ENCODE results near the gene RBMY1A1. TPM values are rescaled to one million over a fixed set of nuclear protein-coding genes. Genes with fewer than 3 reads are reported as not detected.
"Not testable (repeated sequence)": the region's sequence is repeated elsewhere in the genome, so short reads cannot be mapped to it uniquely, and the experiment has no call there.

Gene RBMY1A1
- total RNA-seq, 2 donors from 2014 or later, result not detected

DNA sequence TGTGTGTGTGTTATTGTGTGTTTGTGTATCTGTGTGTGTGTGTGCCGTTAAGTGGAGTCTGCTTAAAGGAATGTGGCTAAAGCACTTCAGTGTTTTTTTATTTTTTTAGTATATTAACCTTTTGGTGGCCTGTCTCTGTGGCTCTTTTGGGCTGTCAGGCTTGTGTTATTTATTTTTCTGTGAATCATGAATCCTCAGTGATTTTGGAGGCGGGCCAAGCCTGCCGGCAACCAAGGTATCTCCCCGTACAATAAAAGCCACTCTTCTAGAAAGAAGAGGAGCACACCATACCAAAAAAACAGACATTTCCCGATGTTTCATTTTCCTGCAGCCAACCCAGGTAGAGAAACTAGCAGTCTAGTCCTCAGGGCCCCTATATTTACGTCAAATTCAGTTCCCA is 57.4 kb downstream of the RBMY1A1 start:
- Mint-ChIP-seq H3K27me3 (ENCODE audit: insufficient read depth) (no peaks in the 10 kb centered on the region), H3K4me1 (no peaks in the 10 kb centered on the region)
- H3K9ac ChIP-seq (ENCODE audit: extremely low read depth, low read length, poor library complexity, severe bottlenecking), result no peak overlapping the region

DNA sequence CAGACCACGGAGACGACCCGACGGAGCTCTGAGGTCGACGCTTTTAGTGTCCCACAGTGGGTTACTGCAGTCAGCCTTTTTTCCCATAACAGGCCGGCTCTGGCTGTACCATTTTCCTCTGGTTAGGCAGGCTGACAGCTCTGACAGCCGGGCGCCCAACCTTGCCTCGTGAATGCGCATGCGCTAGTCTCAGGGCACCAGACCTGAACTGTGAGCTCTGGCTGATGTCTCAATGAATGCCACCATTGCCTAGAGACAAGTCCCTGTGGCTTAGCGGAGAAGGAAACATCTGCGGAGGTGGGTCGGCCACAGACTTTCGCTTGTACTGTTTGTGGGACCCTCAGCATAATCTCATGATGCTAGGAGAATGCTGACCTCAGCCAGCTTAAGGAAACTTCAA is 61.6 kb downstream of the RBMY1A1 start:
- not testable (repeated sequence) for H3K4me3 ChIP-seq (ENCODE audit: low read length); H3K36me3 ChIP-seq (ENCODE audit: control insufficient read depth, insufficient read depth, low read length); DNase-seq; H3K27me3 Mint-ChIP-seq (ENCODE audit: insufficient read depth); H3K4me1 ChIP-seq (ENCODE audit: control insufficient read depth, insufficient read depth, low read length); H3K27me3 ChIP-seq (ENCODE audit: control insufficient read depth, insufficient read depth, low read length, poor library complexity, severe bottlenecking); H3K36me3 Mint-ChIP-seq (ENCODE audit: low read depth); H3K9me3 ChIP-seq (ENCODE audit: control insufficient read depth, low read length); H3K9ac ChIP-seq (ENCODE audit: extremely low read depth, low read length, poor library complexity, severe bottlenecking); H3K4me1 Mint-ChIP-seq; H3K27ac Mint-ChIP-seq; H3K9me3 Mint-ChIP-seq; H3K4me3 Mint-ChIP-seq; H3K27ac ChIP-seq (ENCODE audit: low read depth, low read length)
- WGBS, 2 experiments (ENCODE audit: insufficient coverage in 1 of 2, insufficient read length in 1 of 2), result 89% methylated on average over 15 of the region's 16 CpGs; no CpG with 5 or more reads in 1 of the 2 experiments

More for the DNA sequence above, 57.4 kb downstream of the RBMY1A1 start:
- H3K27ac Mint-ChIP-seq, result no peak overlapping the region
- WGBS, 2 experiments (ENCODE audit: insufficient coverage in 1 of 2, insufficient read length in 1 of 2), result 78% methylated on average over 6 of the region's 6 CpGs; no CpG with 5 or more reads in 1 of the 2 experiments
- no peaks in the 10 kb centered on the region for H3K9me3 Mint-ChIP-seq
- no peak for DNase-seq
- H3K36me3 ChIP-seq (ENCODE audit: control insufficient read depth, insufficient read depth, low read length), result no peaks in the 10 kb centered on the region
- H3K27me3 ChIP-seq (ENCODE audit: control insufficient read depth, insufficient read depth, low read length, poor library complexity, severe bottlenecking), result no peaks in the 10 kb centered on the region
- no peak overlapping the region for H3K27ac ChIP-seq (ENCODE audit: low read depth, low read length)
- H3K36me3 Mint-ChIP-seq (ENCODE audit: low read depth), result no peaks in the 10 kb centered on the region
- TF ChIP-seq, protein P1, sequence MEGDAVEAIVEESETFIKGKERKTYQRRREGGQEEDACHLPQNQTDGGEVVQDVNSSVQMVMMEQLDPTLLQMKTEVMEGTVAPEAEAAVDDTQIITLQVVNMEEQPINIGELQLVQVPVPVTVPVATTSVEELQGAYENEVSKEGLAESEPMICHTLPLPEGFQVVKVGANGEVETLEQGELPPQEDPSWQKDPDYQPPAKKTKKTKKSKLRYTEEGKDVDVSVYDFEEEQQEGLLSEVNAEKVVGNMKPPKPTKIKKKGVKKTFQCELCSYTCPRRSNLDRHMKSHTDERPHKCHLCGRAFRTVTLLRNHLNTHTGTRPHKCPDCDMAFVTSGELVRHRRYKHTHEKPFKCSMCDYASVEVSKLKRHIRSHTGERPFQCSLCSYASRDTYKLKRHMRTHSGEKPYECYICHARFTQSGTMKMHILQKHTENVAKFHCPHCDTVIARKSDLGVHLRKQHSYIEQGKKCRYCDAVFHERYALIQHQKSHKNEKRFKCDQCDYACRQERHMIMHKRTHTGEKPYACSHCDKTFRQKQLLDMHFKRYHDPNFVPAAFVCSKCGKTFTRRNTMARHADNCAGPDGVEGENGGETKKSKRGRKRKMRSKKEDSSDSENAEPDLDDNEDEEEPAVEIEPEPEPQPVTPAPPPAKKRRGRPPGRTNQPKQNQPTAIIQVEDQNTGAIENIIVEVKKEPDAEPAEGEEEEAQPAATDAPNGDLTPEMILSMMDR (conservative IDR thresholded peaks at IDR 0.05), result no peak
- no peaks in the 10 kb centered on the region for H3K4me1 ChIP-seq (ENCODE audit: control insufficient read depth, insufficient read depth, low read length)
- H3K4me3 ChIP-seq (ENCODE audit: low read length), result no peak overlapping the region
- no peaks in the 10 kb centered on the region for H3K9me3 ChIP-seq (ENCODE audit: control insufficient read depth, low read length)
- H3K4me3 Mint-ChIP-seq, result no peak overlapping the region

Other genes starting within 250 kb of the RBMY1A1 start
- gene RBMY1B, start 23.5 kb upstream of the RBMY1A1 start, total RNA-seq, result not detected

Measured in endodermal cell (in vitro differentiated cells).